ENCODE data around the gene YIF1A.
"Not testable (repeated sequence)": the region's sequence is repeated elsewhere in the genome, so short reads cannot be mapped to it uniquely, and the experiment has no call there.

The YIF1A gene

DNA sequence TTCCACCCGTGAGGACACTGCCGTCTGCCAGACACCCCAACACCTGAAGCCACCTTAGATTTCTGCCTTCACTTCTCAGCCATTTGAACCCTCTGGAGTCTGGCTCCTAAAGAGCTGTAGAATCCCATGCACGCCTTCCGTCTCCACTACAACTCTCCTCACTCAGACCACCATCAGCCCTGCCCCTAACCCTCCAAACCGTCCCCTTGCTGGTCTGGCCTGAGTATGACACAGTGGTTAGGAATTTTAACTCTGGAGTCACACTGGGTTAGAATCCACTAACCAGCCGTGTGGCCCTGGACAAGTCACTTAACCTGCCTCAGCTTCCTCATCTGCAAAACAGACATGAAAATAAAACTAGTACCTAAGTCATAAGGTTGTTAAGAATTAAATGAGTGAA, 7.9 kb downstream of the YIF1A start:
- TF ChIP-seq, protein P1, sequence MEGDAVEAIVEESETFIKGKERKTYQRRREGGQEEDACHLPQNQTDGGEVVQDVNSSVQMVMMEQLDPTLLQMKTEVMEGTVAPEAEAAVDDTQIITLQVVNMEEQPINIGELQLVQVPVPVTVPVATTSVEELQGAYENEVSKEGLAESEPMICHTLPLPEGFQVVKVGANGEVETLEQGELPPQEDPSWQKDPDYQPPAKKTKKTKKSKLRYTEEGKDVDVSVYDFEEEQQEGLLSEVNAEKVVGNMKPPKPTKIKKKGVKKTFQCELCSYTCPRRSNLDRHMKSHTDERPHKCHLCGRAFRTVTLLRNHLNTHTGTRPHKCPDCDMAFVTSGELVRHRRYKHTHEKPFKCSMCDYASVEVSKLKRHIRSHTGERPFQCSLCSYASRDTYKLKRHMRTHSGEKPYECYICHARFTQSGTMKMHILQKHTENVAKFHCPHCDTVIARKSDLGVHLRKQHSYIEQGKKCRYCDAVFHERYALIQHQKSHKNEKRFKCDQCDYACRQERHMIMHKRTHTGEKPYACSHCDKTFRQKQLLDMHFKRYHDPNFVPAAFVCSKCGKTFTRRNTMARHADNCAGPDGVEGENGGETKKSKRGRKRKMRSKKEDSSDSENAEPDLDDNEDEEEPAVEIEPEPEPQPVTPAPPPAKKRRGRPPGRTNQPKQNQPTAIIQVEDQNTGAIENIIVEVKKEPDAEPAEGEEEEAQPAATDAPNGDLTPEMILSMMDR (IDR thresholded peaks at IDR 0.05; ENCODE audit: borderline replicate concordance, control extremely low read depth, extremely low read depth, insufficient read depth, missing control alignments) = no peak
- DNase-seq (ENCODE audit: low spot score) = no peak
- in situ Hi-C loops (cut with MboI; ENCODE audit: low sequenced_read_pairs, unreplicated experiment) = no loop called here

DNA sequence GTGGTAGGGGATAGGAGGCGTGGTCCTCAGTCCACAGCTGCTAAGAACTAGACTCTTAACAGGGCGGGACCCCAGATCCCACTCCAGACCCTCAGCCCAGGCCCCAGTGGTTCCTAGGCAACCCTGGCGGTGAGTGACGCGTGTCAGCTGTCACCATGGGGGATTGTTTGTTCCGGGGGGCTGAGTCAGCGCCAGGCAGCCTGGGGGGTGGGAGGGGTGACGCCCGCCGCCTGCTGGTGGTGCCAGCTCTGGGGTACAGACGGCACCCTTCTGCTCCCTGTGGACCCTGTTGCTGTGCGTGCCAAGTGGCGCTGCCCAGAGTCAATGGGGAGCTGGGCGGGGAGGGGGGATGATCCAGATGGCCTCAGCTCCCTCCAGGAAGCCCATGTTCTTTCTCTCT, 8.5 kb downstream of the YIF1A start:
- DNase-seq (ENCODE audit: low spot score) = no peak
- in situ Hi-C loops (cut with MboI; ENCODE audit: low sequenced_read_pairs, unreplicated experiment) = no loop called here
- TF ChIP-seq, protein P1 (IDR thresholded peaks at IDR 0.05; ENCODE audit: borderline replicate concordance, control extremely low read depth, extremely low read depth, insufficient read depth, missing control alignments) = no peak

DNA sequence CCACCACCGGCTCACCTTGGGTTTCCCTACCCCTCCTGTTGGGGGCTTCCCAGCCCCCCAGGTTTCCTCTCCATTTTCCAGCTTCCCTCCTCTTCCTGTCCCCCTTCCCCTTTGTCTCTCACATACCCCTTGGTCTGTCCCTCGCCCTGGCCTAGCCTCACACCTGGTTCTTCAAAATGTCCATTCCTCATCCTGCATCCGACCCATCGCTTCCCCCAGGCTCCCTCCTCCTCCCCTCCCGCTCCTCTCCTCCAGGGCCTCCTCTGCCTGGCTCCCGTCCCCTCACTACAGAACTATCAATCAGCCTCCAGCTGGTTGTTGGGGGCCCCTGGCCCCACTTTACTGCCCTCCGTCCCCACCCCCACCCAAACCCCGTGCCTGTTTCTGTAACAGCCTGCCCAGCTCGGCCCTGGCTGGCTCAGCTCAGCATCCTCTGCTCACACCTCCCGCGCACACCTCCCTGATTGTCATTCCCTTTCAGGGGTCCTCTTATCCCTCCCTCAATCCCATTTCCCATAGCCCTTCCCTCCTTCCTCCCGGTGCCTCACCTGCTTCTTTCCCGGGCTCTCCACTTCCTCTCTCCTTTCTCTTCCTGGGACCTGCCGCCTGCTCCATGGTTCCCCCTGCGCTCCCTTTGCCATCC, 9.7 kb downstream of the YIF1A start:
- TF ChIP-seq, protein P1 (IDR thresholded peaks at IDR 0.05; ENCODE audit: borderline replicate concordance, control extremely low read depth, extremely low read depth, insufficient read depth, missing control alignments) = no peak
- DNase-seq (ENCODE audit: low spot score) = no peak
- in situ Hi-C loops (cut with MboI; ENCODE audit: low sequenced_read_pairs, unreplicated experiment) = no loop called here

DNA sequence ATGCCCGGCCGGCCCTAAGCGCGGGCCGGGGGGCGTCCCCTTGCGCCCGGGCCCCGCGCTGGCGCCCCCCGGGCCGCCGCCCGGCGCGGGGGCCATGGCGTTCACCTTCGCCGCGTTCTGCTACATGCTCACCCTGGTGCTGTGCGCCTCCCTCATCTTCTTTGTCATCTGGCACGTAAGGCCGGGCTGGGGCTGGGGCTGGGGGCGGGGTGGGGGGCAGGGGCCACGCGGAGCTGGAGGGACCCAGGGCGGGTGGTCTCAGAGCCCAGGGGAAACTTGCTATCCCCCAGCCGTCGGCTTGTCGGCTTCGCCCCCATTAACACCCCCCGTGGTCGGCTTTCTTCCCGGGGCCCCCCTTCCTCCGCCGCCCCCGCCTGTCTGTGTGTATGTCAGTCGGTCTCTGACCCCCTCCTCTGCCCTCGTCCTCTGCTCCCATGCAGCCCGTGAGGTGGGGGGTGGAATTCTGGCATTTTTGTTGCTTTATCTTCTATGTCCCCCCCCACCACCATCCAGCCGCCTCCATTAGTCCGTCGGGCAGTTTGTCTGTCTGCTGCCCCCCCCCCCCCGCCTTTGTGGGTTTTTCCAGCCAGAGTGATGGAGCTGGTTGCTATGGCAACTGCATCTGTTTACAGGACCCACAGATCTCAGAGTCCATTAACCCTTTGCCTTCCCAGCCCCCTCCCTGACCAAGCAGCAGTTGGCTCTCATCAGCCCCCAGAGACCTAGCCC, 10.4 kb downstream of the YIF1A start:
- in situ Hi-C loops (cut with MboI; ENCODE audit: low sequenced_read_pairs, unreplicated experiment) = no loop called here
- DNase-seq (ENCODE audit: low spot score) = no peak
- TF ChIP-seq, protein P1 (IDR thresholded peaks at IDR 0.05; ENCODE audit: borderline replicate concordance, control extremely low read depth, extremely low read depth, insufficient read depth, missing control alignments) = no peak

DNA sequence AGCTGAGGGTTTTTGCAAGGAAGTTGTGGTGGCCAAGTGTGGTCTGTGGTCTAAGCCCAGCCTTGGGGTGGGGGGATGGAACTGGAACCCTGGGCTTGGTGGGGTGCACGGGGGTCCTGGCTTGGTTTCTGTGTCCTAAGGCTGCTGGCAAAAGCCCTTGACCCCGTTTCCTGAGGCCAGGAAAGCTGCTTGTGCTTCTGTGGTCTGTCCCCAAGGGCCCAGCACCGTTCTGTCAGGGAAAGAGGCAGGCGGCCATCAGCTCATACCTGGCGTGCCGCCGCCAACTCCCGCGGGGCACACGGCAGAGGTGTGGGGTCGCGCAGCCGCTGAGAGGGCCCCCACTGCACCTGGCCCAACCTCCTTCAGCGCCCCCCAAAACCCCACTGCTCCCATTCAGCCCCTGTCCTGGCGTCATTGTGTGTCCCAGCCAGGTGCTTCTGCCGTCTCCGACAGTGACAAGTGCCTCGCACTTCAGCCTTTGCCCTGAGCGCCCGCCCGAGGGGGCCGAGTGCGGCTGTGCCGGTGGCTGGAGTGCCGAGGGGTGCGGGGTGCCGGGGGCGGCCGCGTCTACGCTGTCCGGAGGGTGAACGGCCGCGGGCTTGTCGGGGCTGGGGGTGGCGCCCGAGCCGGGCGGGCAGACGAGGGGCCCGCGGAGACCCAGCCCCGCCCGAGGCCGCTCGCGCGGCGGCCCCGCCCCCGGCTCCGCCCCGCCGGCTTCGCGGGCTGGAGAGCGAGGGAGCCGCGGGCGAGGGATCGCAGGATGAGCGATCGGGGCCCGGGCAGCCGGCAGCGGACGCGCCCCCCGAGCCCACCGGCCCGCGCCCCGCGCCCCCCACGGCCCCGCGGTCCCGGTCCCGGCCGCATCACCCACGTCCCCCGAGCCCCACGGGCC, 11.2 kb downstream of the YIF1A start, which contains the start of gene CNIH2:
CNIH2 (plus strand) TSS at position 705 of the 892 bp plus-strand sequence. CDS start 282 bp downstream, outside the sequence.
- in situ Hi-C loops (cut with MboI; ENCODE audit: low sequenced_read_pairs, unreplicated experiment) = no loop called here
- TF ChIP-seq, protein P1 (IDR thresholded peaks at IDR 0.05; ENCODE audit: borderline replicate concordance, control extremely low read depth, extremely low read depth, insufficient read depth, missing control alignments) = no peak
- peak; percentile 76 for DNase-seq (ENCODE audit: low spot score)

DNA sequence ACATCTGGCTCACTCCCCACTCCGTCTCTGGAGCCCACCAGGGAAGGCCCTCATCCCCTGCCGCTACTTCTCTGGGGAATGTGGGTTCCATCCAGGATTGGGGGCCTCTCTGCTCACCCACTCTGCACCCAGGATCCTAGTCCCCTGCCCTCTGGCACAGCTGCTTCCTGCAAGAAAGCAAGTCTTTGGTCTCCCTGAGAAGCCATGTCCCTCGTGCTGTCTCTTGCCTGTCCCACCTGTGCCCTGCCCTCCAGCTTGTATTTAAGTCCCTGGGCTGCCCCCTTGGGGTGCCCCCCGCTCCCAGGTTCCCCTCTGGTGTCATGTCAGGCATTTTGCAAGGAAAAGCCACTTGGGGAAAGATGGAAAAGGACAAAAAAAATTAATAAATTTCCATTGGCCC, 11.9 kb downstream of the YIF1A start:
- DNase-seq (ENCODE audit: low spot score); in situ Hi-C loops (cut with MboI; ENCODE audit: low sequenced_read_pairs, unreplicated experiment): not testable (repeated sequence)

DNA sequence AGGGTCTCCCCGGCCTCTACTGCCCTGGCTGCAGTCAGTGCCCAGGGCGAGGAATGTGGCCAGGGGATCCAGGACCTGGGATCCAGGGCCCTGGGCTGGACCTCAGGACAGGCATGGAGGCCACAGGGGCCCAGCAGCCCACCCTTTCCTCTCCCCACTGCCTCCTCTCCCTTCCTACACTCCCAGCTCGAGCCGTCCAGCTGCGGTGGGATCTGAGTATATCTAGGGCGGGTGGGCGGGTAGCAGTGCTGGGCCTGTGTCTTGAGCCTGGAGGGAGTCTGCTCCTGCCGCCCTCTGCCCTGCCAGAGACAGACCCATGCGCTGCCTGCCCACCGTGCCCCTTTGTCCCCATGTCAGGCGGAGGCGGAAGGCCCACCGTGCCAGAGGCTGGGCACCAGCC, 12.3 kb downstream of the YIF1A start:
- in situ Hi-C loops (cut with MboI; ENCODE audit: low sequenced_read_pairs, unreplicated experiment); DNase-seq (ENCODE audit: low spot score): not testable (repeated sequence)
